Heart left ventricle (tissue), 16 donors: Measurements from ENCODE around the gene PPA1. TPM values are rescaled to one million over a fixed set of nuclear protein-coding genes. Genes with fewer than 3 reads are reported as not detected.
A peak's percentile ranks its signal among the peaks of the same experiment; 100 is the strongest.

Experiments used
- ATAC-seq, 4 donors: fragments of 200-7000 bp; cut with Tn5 transposase; one replicate each; pipeline ENCODE4 v1.9.1; 2020 to 2022; ENCODE audit warnings: moderate library complexity in 4 of 4, mild to moderate bottlenecking in 3 of 4, moderate number of reproducible peaks in 1 of 4
- DNase-seq, 5 donors: peaks; one replicate each; pipeline ENCODE4 v3.0.0-alpha.2; 2020
- H3K27ac ChIP-seq, 12 donors: fragments of 200-600 bp; sonication (generic) in 4 of 12; one replicate each; pipeline versions ENCODE4 v1.5.0 to v1.8.0; 2016 to 2022; ENCODE audit warnings: mild to moderate bottlenecking in 2 of 12
- H3K27me3 ChIP-seq, 9 donors: fragments of 200-600 bp; sonication (generic) in 2 of 9; one replicate each; pipeline versions ENCODE4 v1.5.1 to v1.8.0; 2016 to 2022; ENCODE audit warnings: mild to moderate bottlenecking in 3 of 9
- H3K36me3 ChIP-seq, 9 donors: fragments of 200-600 bp; sonication (generic) in 2 of 9; one replicate each; pipeline versions ENCODE4 v1.5.0 to v1.8.0; 2018 to 2022; ENCODE audit warnings: mild to moderate bottlenecking in 2 of 9
- H3K4me1 ChIP-seq, 12 donors: fragments of 200-600 bp; sonication (generic) in 4 of 12; one replicate each; pipeline versions ENCODE4 v1.5.0 to v1.8.0; 2016 to 2022; ENCODE audit warnings: mild to moderate bottlenecking in 3 of 12
- H3K4me3 ChIP-seq, 12 donors: fragments of 200-600 bp; sonication (generic) in 4 of 12; one replicate each; pipeline versions ENCODE4 v1.5.0 to v1.8.0; 2017 to 2022; ENCODE audit warnings: mild to moderate bottlenecking in 9 of 12, moderate library complexity in 4 of 12
- H3K9me3 ChIP-seq, 12 donors: fragments of 200-600 bp; sonication (generic) in 4 of 12; one replicate each; pipeline versions ENCODE4 v1.5.0 to v1.8.0; 2016 to 2022; ENCODE audit warnings: mild to moderate bottlenecking in 1 of 12
- CTCF ChIP-seq, 12 donors: fragments of 200-600 bp; sonication (generic) in 4 of 12; IDR thresholded peaks; one replicate each; pipeline versions ENCODE4 v1.5.0 to v1.8.0; 2018 to 2022; ENCODE audit warnings: antibody characterized with exemption in 12 of 12, mild to moderate bottlenecking in 5 of 12
- POLR2A ChIP-seq, 2 donors: fragments of 450-650 bp; IDR thresholded peaks; one replicate each; pipeline ENCODE4 v1.6.1; 2017; ENCODE audit warnings: antibody characterized with exemption in 2 of 2, mild to moderate bottlenecking in 2 of 2, moderate library complexity in 2 of 2
- WGBS, 4 donors: extraction: QIAGEN DNeasy Blood & Tissue Kit in 2 of 4; methylation state at CpG; one replicate each; pipeline versions ENCODE4 v1.1.5 to v1.1.7; 2013 to 2018; 5-methylcytosine and 5-hydroxymethylcytosine counted together
- intact Hi-C, 10 donors: fragments of 100-400 bp; cut with DNase I; formaldehyde crosslinking; loops; one replicate each; pipeline versions ENCODE4 v1.11.1 to v1.14.2; 2022
- polyA plus RNA-seq, 2 donors: library from polyadenylated mRNA; stranded (reverse); fragments of 200-250 nt; gene quantifications; one replicate each; pipeline ENCODE4 v1.2.3, GENCODE V29; 2013
- total RNA-seq, 9 donors: library from RNA; depleted of rRNA in 2 of 9; stranded (reverse); fragments of >200 nt in 2 of 9; fragmentation: NEBNext Ultra II Directional in 3 of 9; extraction: Animal tissue kit (Norgen Biotek cat#: 25700) in 3 of 9; gene quantifications; one replicate each; pipeline versions ENCODE4 v1.1.0 to v1.2.4, GENCODE V29; 2016 to 2023
- donor health status: ischemic (EF 13 %, LVEDD 7.1; RV severe dilation, severe dysfunction).
- donor health status: healthy with polysubstance abuse.
- donor health status: DM: no; HTN: yes; CAD: no.
- donor health status: DM: no; HTN: no; CAD: no.
- donor health status: ischemic (EF 25% LVEDD 6.9; RV normal size, moderate dysfunction).
- donor health status: ischemic (EF 25% LVEDD 5.7; RV mildly dilated, moderate dysfunction).
- donor health status: healthy.
- donor health status: DM: yes; HTN: yes; CAD: no.
- donor health status: ischemic (EF 35%, LVEDD 5.7; RV mildly dilated, moderate dysfunction).
- donor health status: nonischemic (EF 11% LVEDD 7.7; RV severe dilation, severe dysfunction).
- donor health status: DM: yes; HTN: yes; CAD: no.
- donor health status: PGD.
- donor health status: ischemic (EF 29% LVEDD 5.4; RV normal size, mild dysfunction).
- donor health status: nonischemic (EF 23%, LVEDD 6.1; RV moderate dilation, normal function).

PPA1 gene
- total and polyA plus RNA-seq, 11 donors, result 61.1 to 151 (median 84.1) TPM

GRCh38 chr10:70190581-70190980 lies 42.6 kb downstream of the PPA1 start:
- no peak overlapping the region for H3K27ac ChIP-seq
- TF ChIP-seq CTCF (IDR thresholded peaks at IDR 0.05), result no peak
- TF ChIP-seq POLR2A (IDR thresholded peaks at IDR 0.05), result no peak
- no peaks in the 10 kb centered on the region for H3K36me3 ChIP-seq
- peak in 1 of 4 donors; percentile 24 for ATAC-seq
- peaks cover 0 to 37% (median 3%) of the 10 kb centered on the region in 12 donors for H3K4me1 ChIP-seq
- intact Hi-C loops, result no loop called here
- 54 to 70% (median 68%) methylated on average over 5 of the region's 5 CpGs for WGBS, 4 donors
- no peaks in the 10 kb centered on the region for H3K9me3 ChIP-seq
- no peak for DNase-seq
- no peak overlapping the region for H3K4me3 ChIP-seq
- no peaks in the 10 kb centered on the region for H3K27me3 ChIP-seq

- no peak for DNase-seq
Measured at GRCh38 chr10:70190102-70190501, 43.1 kb downstream of the PPA1 start.

GRCh38 chr10:70188768-70189167 lies 44.5 kb downstream of the PPA1 start:
- Histone ChIP-seq H3K27ac (no peak overlapping the region), H3K4me3 (no peak overlapping the region), H3K36me3 (no peaks in the 10 kb centered on the region), H3K9me3 (no peaks in the 10 kb centered on the region), H3K27me3 (no peaks in the 10 kb centered on the region), H3K4me1 (peaks cover 0 to 34% (median 3%) of the 10 kb centered on the region in 12 donors)
- TF ChIP-seq POLR2A (IDR thresholded peaks at IDR 0.05) (no peak), CTCF (IDR thresholded peaks at IDR 0.05) (no peak)
- ATAC-seq (no peak), DNase-seq (no peak)
- intact Hi-C loops, result no loop called here
- WGBS, 4 donors, result 82 to 92% (median 89%) methylated on average over 1 of the region's 1 CpG

More at GRCh38 chr10:70190102-70190501, 43.1 kb downstream of the PPA1 start:
- no peak for TF ChIP-seq CTCF (IDR thresholded peaks at IDR 0.05)
- no peak for TF ChIP-seq POLR2A (IDR thresholded peaks at IDR 0.05)
- no peak overlapping the region for H3K4me3 ChIP-seq
- peaks cover 0 to 37% (median 3%) of the 10 kb centered on the region in 12 donors for H3K4me1 ChIP-seq
- H3K9me3 ChIP-seq, result no peaks in the 10 kb centered on the region
- no peaks in the 10 kb centered on the region for H3K36me3 ChIP-seq
- peak in 1 of 4 donors; percentile 28 for ATAC-seq
- no peak overlapping the region for H3K27ac ChIP-seq
- H3K27me3 ChIP-seq, result no peaks in the 10 kb centered on the region
- intact Hi-C loops, result no loop called here
- WGBS, 4 donors, result 84 to 92% (median 87%) methylated on average over 8 of the region's 8 CpGs

DNA sequence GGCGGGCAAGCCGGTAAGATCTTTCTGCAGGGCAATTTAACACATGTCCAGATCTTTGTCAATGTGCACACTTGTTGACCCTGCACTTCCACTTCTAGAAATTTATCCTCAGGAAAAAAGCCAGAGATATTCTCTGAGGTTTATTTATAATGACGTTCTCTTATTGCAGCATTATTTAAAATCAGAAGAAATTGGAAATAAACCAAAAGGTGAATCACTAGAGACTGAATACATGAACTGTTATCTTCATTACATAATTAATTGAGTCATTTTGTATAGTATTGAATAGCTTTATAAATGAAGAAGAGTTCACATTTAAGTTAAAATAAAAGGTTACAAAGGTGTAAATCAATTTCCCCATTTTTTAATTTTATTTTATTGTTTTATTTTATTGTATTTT lies 46.7 kb downstream of the PPA1 start:
- H3K9me3 ChIP-seq, result no peaks in the 10 kb centered on the region
- WGBS, 4 donors, result 78 to 84% (median 80%) methylated on average over 3 of the region's 3 CpGs
- H3K4me1 ChIP-seq, result peaks cover 0 to 12% (median 2%) of the 10 kb centered on the region in 12 donors
- no peak for ATAC-seq
- peaks cover 0 to 2% (median 0%) of the 10 kb centered on the region in 9 donors for H3K27me3 ChIP-seq
- no peak overlapping the region for H3K27ac ChIP-seq
- H3K4me3 ChIP-seq, result no peak overlapping the region
- no peaks in the 10 kb centered on the region for H3K36me3 ChIP-seq
- no peak for DNase-seq
- intact Hi-C loops, result no loop called here
- TF ChIP-seq CTCF (IDR thresholded peaks at IDR 0.05) (no peak), POLR2A (IDR thresholded peaks at IDR 0.05) (no peak)
